PFSK-1 (cell line): ENCODE data around the gene CHFR.

Experiments
- POLR2AphosphoS5 ChIP-seq: IDR thresholded peaks from 2 replicates; pipeline ENCODE4 v1.6.1; 2012; ENCODE audit warnings: low read depth, mild to moderate bottlenecking, control low read depth, low read length, moderate library complexity
- SIN3A ChIP-seq: IDR thresholded peaks from 2 replicates; pipeline ENCODE4 v1.6.1; 2012; ENCODE audit warnings: mild to moderate bottlenecking, low read length, moderate library complexity, borderline replicate concordance; ENCODE audit not compliant: insufficient read depth
- TAF1 ChIP-seq: IDR thresholded peaks from 2 replicates; pipeline ENCODE4 v1.6.1; 2012; ENCODE audit warnings: low read length, control low read depth, borderline replicate concordance; ENCODE audit not compliant: insufficient read depth

DNA sequence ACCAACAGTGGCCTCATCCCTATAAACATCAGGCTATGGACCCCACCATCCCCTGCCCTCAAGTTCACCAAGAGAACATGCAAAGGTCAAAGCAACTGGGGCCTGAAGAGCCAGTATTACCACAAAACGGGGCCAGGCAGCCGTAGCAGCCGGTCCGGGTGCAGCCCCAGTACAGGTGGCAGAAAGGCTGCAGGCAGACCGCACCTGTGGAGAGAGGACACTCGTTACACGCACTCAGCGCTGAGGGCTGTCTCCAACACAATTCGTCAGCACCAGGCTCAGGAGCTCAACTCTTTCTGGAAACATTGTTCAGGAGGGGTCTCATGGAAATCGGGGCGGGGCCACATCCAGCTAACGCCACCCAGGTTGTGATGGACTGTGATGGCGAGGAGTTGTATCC lies 38.9 kb downstream of the CHFR start:
- TF ChIP-seq POLR2AphosphoS5 (no peak), SIN3A (no peak), TAF1 (no peak)
